Colonic mucosa (tissue), 4 donors: ENCODE results near the gene CALU. TPM values are rescaled to one million over a fixed set of nuclear protein-coding genes. Genes with fewer than 3 reads are reported as not detected.

Experiments
- DNase-seq: peaks from one replicate; pipeline ENCODE4 v3.0.0-alpha.2; 2020
- H3K27ac ChIP-seq: fragments of 200-600 bp; one replicate; pipeline ENCODE4 v1.8.0; 2021
- H3K27me3 ChIP-seq: fragments of 200-600 bp; one replicate; pipeline ENCODE4 v1.8.0; 2021
- H3K36me3 ChIP-seq: fragments of 200-600 bp; one replicate; pipeline ENCODE4 v1.8.0; 2021
- H3K4me1 ChIP-seq: fragments of 200-600 bp; one replicate; pipeline ENCODE4 v1.8.0; 2021; ENCODE audit warnings: mild to moderate bottlenecking
- H3K4me3 ChIP-seq: fragments of 200-600 bp; one replicate; pipeline ENCODE4 v1.8.0; 2021
- H3K9ac ChIP-seq, 2 donors: one replicate each; pipeline ENCODE4 v1.7.0; 2013; ENCODE audit warnings: control low read depth in 2 of 2, low read depth in 2 of 2, low read length in 2 of 2
- H3K9me3 ChIP-seq: fragments of 200-600 bp; one replicate; pipeline ENCODE4 v1.8.0; 2021
- intact Hi-C: fragments of 100-400 bp; cut with DNase I; formaldehyde crosslinking; loops from one replicate; pipeline ENCODE4 v1.14.1; 2022
- total RNA-seq, 2 donors: library from RNA; stranded (reverse); fragmentation: NEBNext Ultra II Directional in 1 of 2; extraction: Animal tissue kit (Norgen Biotek cat#: 25700) in 1 of 2; gene quantifications; one replicate each; pipeline ENCODE4 v1.2.1, GENCODE V29; 2021
- TF ChIP-seq, protein P1 (sequence below): fragments of 200-600 bp; IDR thresholded peaks from one replicate; pipeline ENCODE4 v1.8.0; 2022; ENCODE audit warnings: antibody characterized with exemption, mild to moderate bottlenecking
- donor health status: healthy.
- donor health status: DM: no; HTN: no; CAD: no.
- donor health status: DM: no; HTN: no; CAD: no.

CALU gene
- total RNA-seq, 2 donors from 2014 or later: 47.9 to 63.8 TPM

DNA sequence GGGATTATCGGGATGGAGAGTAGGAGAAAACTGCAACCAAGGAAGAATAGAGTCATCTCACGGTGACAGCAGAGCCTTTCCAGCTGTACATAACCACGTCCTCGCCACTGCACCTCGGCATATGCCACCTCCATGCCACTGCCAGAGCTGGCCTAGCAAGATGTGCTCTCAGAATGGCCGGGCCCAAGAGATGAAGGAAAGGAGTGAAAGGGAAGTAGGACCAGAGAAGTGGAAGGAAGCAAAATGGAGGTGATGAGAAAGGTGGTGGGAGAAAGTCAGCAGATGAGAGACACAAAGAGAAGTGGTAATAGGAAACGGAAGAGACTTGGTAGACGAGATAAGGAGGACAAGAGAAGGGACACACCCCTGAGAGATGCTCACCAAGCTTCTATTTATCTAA, 8.0 kb upstream of the CALU start:
- Histone ChIP-seq H3K4me3 (no peak overlapping the region), H3K4me1 (no peaks in the 10 kb centered on the region), H3K27ac (no peak overlapping the region), H3K9ac (no peak overlapping the region), H3K36me3 (no peaks in the 10 kb centered on the region), H3K9me3 (no peaks in the 10 kb centered on the region), H3K27me3 (peaks cover 8% of the 10 kb centered on the region)
- TF ChIP-seq, protein P1, sequence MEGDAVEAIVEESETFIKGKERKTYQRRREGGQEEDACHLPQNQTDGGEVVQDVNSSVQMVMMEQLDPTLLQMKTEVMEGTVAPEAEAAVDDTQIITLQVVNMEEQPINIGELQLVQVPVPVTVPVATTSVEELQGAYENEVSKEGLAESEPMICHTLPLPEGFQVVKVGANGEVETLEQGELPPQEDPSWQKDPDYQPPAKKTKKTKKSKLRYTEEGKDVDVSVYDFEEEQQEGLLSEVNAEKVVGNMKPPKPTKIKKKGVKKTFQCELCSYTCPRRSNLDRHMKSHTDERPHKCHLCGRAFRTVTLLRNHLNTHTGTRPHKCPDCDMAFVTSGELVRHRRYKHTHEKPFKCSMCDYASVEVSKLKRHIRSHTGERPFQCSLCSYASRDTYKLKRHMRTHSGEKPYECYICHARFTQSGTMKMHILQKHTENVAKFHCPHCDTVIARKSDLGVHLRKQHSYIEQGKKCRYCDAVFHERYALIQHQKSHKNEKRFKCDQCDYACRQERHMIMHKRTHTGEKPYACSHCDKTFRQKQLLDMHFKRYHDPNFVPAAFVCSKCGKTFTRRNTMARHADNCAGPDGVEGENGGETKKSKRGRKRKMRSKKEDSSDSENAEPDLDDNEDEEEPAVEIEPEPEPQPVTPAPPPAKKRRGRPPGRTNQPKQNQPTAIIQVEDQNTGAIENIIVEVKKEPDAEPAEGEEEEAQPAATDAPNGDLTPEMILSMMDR: no peak
- no peak for DNase-seq
- intact Hi-C loops: no loop called here

DNA sequence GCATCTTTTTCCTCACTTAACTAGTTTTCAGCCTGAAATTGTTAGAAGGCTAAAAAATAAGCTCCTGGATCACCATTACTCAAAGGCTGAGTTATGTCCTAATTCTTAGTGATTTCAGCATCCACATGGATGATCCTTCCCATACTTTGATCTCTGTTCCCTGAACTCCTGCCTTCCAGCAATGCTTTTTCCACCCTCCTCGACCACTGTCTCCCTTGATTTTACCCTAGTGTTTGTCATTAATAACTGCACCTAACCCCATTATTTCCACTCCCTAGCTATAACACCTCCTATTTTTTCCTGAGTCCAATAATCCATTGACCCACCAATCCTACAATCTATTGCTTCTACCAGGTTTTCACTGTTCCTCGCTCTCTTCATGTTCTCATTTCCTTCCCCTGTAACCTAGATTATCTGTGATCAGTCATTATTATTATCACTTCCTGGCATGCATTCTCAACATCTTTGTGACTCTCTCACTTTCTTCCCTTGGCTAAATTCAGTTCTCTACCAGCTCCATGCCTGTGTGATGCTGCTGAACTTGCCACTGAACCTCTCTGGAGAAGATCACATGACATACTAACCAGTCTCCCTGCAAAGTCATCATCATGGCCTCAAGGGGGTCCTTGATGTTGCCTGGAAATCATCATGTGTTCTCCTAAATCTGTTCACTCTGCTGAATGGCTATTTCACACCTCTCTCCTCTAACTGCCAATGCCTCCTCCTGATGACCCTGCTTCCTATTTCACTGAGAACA, 6.5 kb upstream of the CALU start:
- DNase-seq: no peak
- Histone ChIP-seq H3K27ac (no peak overlapping the region), H3K27me3 (peaks cover 8% of the 10 kb centered on the region), H3K9ac (no peak overlapping the region), H3K9me3 (no peaks in the 10 kb centered on the region), H3K4me3 (no peak overlapping the region), H3K36me3 (no peaks in the 10 kb centered on the region), H3K4me1 (no peaks in the 10 kb centered on the region)
- intact Hi-C loops: no loop called here
- TF ChIP-seq, protein P1: no peak

DNA sequence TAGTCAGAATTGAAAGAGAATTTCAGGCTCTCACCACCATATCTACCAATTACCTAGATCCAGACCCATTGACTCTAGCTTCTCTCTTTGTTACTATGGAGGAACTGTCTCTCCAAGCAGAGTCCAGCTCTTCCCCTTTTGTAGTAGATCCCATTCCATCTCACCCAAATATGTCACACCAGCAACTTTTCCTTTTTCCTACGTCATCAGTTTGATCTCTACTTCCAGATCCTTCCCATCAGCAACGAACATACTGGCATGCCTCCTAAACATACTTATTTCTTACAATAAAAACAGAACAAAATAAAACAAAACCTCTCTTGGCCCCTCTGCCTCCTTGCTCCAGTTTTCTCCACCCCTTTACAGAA, 5.9 kb upstream of the CALU start:
- H3K36me3 ChIP-seq: no peaks in the 10 kb centered on the region
- H3K27me3 ChIP-seq: peaks cover 8% of the 10 kb centered on the region
- H3K4me1 ChIP-seq: no peaks in the 10 kb centered on the region
- no peak overlapping the region for H3K4me3 ChIP-seq
- TF ChIP-seq, protein P1: no peak
- intact Hi-C loops: no loop called here
- DNase-seq: no peak
- no peak overlapping the region for H3K27ac ChIP-seq
- no peaks in the 10 kb centered on the region for H3K9me3 ChIP-seq
- H3K9ac ChIP-seq: no peak overlapping the region

DNA sequence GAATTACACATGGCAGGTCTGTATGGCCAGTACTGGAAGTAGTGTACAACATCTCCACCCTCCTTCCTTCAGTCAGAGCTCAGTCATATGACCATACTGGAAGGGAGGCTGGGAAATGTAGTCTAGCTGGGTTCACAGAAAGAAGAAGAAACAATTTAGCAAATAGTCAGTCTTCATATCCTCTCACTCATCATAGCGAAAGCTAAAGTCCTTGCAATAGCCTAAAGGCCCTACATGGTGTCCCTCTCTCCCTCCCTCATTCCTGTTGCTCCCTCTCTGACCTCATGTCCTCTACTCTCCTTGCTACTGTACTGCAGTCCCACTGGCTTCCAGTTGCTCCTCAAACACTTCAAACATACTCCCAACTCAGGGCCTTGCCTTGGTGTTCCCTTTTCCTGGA, 4.3 kb upstream of the CALU start:
- intact Hi-C loops: no loop called here
- no peak for DNase-seq
- Histone ChIP-seq H3K4me1 (no peaks in the 10 kb centered on the region), H3K36me3 (no peaks in the 10 kb centered on the region), H3K9me3 (no peaks in the 10 kb centered on the region), H3K27ac (no peak overlapping the region), H3K4me3 (no peak overlapping the region), H3K9ac (no peak overlapping the region), H3K27me3 (peaks cover 8% of the 10 kb centered on the region)
- TF ChIP-seq, protein P1: no peak

DNA sequence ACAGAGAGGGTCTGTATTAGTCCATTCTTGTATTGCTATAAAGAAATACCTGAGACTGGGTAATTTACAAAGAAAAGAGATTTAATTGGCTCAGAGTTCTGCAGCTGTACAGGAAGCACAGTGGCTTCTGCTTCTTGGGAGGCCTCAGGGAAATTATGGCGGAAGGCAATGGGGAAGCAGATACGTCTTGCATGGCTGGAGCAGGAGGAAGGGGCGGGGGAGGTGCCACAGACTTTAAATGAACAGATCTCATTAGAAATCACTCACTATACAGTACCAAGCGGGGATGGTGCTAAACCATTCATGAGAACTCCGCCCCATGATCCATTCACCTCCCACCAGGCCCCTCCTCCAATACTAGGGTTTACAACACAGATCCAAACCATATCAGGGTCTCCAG, 3.7 kb upstream of the CALU start:
- Histone ChIP-seq H3K4me3 (no peak overlapping the region), H3K9me3 (no peaks in the 10 kb centered on the region), H3K27me3 (peaks cover 8% of the 10 kb centered on the region), H3K9ac (no peak overlapping the region), H3K27ac (no peak overlapping the region), H3K4me1 (no peaks in the 10 kb centered on the region), H3K36me3 (no peaks in the 10 kb centered on the region)
- TF ChIP-seq, protein P1: no peak
- intact Hi-C loops: no loop called here
- no peak for DNase-seq
